NCI-H82 treated with DMSO at 0.1 percent for 48 hours (cell line): Measurements from ENCODE around the gene SIAH1.
"Not testable (repeated sequence)": the region's sequence is repeated elsewhere in the genome, so short reads cannot be mapped to it uniquely, and the experiment has no call there.

Experiments used
- DNase-seq: peaks from one replicate; lab custom pipeline; 2025; ENCODE audit not compliant: unreplicated experiment; lab: John Stamatoyannopoulos, UW

The SIAH1 gene, protein sequence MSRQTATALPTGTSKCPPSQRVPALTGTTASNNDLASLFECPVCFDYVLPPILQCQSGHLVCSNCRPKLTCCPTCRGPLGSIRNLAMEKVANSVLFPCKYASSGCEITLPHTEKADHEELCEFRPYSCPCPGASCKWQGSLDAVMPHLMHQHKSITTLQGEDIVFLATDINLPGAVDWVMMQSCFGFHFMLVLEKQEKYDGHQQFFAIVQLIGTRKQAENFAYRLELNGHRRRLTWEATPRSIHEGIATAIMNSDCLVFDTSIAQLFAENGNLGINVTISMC

DNA sequence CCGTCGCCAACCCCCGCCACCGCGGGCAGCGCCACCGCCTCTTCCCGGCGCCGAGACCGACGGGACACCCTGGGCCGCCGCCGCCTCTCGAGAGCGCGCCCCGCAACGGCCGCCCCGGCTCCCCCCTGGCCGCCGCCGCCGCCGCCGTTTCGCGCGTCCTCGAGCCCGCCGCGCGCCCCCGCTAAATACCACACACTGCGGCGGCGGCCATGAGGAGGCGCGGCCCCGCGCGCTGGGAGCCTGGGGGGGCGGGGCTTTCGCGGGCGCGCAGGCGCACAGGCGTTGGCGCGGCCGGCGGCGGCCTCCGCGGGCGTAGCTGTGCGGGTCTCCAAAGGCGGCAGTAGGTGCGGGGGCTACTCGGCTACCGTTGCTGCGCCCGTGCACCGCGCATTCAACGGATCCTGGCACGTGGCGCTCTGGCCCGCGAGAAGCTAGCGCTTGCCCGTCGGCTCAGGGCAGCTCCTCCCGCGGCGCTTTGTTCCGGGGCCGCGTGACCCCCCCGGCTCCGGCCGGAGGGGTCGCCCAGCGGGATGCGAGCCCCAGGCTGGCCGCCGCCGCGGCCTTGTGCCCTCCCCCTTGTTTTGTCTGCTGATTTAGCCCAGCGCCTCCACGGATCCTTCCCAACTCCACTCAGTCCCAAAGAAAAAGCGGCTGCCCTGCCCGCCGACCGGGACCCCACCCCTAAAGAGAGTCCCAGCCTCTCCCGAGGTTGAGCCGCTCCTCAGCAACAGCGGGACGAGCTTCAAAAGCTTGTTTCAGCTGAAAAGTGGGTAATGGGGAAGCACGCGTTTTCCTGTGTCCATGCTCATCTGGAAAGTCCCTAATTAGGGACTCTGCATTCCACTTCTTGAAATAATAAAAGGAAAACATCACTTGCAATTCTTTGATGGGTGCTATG lies at the start of gene SIAH1:
SIAH1 (minus strand) TSS at position 161 of the 898 bp plus-strand sequence. CDS start 22,985 bp downstream, outside the sequence.
- peak; percentile 15 for DNase-seq

DNA sequence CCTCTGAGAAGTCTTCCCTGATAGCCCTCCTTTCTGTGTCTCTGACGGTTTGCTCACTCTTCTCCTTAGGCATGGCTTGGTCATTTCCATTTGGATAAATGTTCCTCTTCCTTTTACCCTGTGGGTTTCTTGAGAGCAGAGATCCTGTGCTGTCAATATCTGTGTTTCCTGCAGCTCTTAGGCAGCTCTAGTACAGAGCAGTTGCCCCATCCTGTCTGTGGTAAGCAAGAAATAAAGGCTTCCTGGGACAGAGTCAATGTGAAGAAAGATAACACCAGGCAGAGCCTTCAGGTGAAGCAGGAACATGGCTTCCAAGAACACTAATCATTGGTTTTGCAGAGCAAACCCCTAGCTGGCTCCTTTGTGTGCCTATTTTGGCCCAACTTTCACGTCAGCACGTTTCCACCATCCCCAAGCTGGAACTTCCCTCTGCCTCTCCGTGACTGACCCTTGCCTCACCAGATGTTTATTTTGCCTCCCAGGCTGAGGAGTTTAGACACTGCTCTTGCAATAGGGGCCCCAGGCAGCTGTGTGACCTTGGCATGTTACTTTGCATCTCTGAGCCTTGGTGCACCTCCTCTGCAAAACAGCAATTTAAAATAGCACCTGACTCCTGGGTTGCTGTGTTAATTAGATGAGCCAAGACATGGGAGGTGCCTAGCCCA lies 49.6 kb upstream of the SIAH1 start:
- no peak for DNase-seq

DNA sequence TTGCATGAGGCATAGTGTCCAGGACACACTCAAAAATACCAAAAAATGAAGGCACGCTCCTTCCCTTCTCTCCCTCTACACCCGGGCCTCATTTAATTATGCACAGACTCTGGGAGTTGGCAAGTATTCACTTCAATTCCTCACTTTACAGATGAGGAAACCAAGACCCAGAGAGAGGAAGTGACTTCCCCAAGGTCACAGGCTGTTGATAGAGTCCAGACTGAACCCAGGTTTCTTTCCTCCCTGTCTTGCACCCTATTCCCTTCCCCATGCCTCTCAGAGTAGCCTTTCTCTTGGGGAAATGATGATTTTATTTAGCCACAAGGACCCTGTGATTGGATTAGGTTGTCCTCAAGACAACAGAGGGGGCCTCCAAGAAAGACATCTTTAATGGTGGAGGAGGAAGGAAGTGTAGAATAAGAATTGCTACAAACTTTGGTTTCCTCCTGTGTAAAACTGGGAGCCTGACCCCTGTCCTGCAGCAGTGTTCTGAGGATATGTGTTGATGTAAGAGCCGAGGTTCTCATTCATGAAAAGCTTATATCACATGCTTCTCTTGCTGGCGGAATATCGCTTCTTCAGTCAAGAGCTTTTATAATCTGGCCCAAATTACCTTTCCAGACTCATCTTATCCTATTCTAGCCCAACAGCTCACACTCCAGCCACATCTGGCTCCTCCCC lies 48.8 kb upstream of the SIAH1 start:
- DNase-seq: no peak

DNA sequence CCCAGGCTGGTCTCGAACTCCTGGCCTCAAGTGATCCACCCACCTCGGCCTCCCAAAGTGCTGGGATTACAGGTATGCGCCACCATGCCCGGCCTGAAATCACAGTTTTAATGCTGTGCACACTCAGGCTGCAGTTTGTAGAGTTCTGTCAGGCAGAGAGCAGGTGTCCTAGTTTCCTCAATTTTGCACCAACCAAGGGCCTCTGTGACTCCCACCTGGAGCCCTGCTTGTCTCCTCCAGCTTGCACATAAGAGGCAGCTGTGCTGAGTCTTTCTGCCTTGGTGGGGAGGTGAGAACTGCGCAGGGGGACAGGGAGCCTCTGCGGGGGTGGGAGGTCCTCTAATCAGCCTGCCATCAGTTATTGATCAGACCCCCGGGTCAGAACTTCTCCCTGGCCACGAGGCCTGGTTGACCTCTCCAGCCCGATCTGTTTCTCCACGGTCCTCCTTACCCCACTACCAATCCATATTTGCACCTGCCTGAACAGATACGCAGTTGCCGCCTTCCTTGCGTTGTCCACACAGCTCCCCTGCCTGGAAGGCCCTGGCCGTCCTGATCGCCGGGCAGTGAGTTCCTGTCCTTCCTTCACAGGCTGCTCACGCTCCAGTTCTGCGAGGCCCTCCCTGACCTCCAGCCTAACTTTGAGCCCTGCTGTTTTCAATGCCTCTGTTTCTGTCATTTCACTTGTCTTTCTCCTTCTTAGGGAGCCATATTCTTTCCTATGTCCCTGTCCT lies 48.1 kb upstream of the SIAH1 start:
- DNase-seq: no peak

DNA sequence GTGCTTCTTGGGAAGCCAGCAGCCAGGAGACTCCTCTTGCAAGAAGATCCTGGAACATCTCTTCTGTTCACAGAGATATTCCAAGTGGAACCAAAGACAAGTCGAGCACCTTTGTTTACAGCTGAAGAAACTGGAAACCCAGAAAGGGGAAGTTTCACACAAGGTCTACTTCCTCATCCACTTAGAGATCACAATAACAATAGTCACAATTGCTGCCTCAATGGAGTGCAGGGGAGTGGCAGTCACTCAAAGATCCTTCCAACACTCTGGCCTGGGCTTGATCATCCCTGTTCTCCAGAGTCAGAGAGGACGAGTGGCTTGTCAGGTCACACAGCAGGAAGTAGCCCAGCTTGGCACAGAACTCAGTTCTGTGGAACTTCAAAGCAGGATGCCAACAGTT lies 46.9 kb upstream of the SIAH1 start:
- no peak for DNase-seq

DNA sequence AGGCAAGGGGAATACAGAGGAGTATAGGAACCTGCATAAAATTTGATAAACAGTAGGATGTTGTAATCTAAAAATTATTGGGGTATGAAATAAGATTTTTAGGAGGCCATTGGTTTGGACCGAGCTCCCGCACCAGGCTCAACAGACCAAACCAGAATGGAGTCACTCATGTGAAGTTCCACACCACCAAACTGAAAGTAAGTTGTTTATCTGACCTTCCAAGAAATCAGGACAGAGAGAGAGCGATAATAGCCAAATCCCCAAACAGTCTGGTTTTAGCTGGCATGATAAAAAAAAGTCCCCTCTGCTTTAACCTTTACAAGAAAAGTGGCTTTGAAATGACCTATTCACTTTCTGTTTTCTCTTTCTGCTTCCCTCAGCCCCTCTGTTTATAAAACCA lies 45.7 kb upstream of the SIAH1 start:
- no peak for DNase-seq

DNA sequence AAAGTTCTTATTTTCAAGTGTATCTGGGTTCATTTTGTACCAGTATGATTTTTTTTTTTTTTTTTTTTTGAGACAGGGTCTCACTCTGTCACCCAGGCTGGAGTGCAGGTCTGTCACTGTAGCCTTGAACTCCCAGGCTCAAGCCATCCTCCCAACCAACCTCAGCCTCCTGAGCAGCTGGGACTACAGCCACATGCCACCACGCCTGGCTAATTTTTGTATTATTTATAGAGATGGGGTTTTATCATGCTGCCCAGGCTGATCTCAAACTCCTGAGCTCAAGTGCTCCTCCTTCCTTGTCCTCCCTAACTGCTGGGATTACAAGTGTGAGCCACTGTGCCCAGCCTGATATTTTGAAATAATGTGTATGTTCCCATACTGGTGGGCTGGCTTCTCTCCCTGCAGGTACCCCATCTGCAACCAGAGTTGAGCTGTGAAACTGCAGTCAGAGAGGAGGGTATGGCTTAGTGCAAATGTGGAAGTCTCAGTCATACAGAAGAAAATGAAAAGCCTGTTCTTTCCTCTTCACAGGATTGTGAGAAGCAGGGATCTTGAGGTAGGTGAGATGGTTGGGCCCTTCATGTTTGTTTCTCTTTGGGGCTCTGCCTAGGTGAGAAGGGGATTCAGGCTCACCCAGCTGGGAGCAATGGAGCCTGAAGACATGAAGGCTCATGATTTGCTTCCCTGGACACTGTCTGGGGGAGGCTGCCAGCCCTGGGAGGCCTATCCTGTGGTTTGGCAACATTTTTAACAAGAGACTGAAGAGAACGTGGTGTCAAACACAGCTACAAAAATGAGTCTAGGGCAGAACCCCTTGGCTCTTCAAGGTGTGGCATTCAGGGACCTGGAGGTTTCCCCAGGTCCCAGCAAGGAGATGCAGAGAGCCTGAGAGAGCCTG lies 41.3 kb upstream of the SIAH1 start:
- DNase-seq: no peak

DNA sequence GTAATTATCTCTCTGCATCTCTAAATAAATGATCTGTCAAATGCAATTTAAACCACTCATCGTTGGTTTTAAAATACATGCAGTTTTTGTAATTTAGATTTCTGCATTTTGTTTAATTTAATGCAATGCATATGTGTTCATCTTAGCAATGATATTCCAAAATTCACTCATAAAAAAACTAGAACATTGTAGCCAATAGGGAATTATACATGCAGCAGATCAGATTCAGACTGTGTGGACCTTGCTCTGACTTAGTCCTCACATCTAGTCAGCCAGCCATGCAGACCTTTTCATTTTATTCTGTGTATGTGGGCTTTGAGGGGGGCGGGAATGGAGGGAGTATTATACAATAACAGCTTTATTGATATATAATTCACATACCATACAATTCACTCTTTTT lies 37.3 kb upstream of the SIAH1 start:
- no peak for DNase-seq

DNA sequence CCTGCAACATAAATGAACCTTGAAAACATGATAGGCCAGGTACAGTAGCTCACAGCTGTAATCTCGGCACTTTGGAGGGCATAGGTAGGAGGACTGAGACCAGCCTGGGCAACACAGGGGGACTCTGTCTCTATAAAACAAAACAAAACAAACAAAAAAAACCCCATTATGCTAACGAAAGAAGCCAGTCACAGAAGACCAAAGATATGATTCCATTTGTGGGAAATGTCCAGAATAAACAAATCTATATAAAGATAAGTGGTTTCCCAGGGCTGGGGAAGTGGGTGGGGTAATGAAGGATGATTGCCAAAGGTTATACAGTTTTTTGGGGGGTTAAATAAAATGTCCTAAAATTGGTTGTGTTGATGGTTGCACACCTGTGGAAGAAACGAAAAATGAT lies 36.5 kb upstream of the SIAH1 start:
- no peak for DNase-seq

DNA sequence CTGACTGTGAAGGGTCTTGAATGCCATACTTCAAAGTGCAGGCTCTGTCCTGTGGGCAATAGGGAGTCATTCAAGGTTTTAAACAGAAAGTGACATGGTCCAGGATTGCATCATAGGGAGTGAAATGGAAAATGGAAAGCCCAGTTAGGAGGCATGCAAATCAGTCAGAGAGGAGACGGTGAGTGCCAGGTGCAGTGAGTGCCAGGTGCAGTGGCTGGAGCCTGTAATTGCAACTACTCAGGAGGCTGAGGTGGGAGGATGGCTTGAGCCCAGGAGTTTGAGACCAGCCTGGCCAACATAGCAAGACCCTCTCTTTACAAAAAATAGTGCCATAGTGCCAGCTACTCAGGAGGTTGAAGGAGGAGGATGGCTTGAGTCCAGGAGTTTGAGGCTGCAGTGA lies 35.2 kb upstream of the SIAH1 start:
- no peak for DNase-seq

DNA sequence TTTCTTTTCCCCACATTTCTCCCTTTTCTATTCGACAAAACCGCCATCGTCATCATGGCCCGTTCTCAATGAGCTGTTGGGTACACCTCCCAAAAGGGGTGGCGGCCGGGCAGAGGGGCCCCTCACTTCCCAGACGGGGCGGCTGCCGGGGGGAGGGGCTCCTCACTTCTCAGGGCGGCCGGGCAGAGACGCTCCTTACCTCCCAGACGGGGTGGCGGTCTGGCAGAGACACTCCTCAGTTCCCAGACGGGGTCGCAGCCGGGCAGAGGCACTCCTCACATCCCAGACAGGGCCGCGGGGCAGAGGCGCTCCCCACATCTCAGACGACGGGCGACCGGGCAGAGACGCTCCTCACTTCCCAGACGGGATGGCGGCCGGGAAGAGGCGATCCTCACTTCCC lies 31.4 kb upstream of the SIAH1 start:
- not testable (repeated sequence) for DNase-seq

DNA sequence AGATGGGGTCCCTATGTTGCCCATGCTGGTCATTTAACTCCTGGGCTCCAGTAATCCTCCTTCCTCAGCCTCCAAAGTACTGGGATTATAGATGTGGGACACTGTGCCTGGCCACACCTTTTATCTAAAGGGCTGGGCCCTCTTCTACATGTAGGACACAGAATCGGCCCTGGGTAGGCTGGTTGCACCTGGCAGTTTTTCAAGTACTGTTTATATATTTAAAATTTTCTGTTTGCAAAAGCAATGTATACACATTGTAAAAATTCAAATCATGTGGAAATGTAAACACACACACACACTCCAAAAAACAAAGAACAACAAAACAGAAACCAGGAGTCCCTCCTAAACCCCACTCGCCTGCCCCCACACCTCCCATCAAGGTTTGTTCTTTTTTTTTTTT lies 28.1 kb upstream of the SIAH1 start:
- no peak for DNase-seq

DNA sequence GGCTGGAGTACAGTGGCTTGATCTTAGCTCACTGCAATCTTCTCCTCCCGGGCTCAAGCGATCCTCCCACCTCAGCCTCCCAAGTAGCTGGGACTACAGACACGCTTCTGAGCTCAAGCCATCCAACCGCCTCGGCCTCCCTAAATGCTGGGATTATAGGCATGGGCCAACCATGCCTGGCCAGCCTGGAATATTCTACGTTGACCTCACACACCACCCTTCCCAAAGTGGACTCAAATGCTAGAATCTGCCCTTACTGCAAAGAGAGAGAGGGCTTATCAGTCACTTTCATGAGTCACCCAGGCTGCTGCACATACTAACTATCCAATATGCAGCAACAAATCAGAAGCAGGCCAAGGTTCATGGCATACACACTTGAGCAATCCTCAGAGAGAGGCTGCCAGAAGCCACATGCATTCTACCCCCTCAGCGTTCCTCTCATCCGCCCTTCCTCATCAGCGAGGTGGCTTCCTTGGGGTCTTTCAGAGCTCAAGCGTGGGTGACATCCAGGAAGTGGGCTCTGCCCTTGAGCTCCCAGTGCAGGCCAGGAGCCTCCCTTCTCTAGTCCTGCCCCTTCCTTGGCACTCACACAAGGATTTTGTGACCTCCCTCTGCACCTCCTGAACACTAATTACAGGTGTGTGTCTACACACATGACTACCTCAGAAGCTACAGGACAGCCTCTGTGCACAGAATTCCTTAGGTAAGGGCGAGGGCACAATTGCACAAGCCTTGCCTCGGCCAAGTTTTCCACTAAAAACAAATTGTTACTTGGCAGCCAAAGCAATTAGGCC lies 24.8 kb upstream of the SIAH1 start:
- DNase-seq: no peak

DNA sequence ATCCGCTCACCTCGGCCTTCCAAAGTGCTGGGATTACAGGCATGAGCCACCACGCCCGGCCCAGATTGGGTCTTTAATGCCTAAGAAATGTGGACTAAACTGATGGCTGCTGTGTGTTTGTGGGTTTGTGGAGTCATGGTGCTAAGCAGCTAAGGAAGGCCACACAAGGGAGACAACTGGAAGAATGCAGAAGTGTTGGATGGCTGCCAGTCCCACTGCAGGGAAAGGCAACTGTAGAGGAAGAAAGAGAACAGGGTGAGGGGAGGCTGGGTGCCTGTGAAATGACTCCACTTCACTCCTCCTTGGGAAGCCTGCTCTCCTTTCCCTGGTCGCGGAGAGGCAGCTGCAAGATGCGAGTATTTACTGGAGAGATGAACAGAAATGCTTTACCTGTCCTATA lies 23.5 kb upstream of the SIAH1 start:
- no peak for DNase-seq

DNA sequence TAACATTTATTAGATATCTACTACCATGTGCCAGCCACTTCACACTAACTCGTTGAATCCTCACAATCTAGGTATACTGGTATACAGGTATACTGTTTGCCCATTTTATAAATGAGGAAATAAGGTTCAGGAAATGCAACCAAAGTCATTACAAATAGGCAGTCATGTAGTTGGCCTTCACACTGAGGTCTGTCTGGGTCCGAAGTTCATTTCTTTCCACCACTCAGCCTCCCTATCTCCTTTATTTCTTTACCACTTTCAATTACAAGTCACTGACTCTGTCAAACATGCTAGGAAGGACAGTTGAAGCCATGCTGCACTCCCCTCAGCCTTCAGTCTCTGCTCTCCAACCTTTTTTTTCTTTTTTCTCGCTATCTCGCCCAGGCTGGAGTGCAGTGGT lies 20.7 kb upstream of the SIAH1 start:
- no peak for DNase-seq

DNA sequence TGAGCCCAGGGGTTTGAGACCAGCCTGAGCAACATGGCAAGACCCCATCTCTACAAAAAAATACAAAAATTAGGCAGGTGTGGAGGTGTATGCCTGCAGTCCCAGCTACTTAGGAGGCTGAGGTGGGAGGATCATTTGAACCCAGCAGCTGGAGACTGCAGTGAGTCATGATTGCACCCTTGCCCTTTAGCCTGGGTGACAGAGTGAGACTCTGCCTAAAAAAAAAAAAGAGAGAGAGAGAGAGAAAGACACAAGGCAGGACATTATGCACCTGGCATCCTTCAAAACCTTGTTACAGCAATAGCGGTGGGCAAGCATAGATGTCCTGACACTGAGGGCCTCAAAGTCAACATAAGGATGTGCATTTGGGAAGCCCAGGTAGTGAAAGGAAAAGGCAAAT lies 19.9 kb upstream of the SIAH1 start:
- no peak for DNase-seq

DNA sequence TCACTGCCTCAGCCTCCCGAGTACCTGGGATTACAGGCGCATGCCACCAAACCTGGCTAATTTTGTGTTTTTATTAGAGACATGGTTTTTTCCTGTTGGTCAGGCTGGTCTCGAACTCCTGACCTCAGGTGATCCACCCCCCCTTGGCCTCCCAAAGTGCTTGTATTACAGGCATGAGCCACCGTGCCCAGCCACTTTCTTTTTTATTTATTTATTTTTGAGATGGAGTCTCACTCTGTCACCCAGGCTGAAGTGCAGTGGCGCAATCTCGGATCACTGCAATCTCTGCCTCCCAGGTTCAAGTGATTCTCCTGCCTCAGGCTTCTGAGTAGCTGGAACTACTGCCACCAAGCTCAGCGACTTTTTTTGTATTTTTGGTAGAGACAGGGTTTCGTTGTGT lies 17.3 kb upstream of the SIAH1 start:
- DNase-seq: not testable (repeated sequence)

DNA sequence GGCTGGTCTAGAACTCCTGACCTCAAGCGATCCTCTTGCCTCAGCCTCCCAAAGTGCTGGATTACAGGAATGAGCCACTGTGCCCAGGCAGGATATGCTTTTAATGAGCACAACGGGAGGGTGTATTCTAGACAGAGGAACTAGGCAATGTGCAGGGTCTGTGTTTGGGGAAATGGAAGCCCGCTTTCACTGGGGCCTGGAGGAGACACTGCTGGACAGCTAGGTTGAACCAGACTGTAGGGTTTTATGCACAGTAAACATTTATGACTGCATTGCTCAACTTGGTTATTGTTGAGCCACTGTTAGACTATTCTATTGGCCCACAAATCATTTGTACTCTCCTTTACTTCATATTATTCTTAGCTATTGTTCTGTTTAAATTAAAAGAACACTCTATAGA lies 10.2 kb upstream of the SIAH1 start:
- no peak for DNase-seq

DNA sequence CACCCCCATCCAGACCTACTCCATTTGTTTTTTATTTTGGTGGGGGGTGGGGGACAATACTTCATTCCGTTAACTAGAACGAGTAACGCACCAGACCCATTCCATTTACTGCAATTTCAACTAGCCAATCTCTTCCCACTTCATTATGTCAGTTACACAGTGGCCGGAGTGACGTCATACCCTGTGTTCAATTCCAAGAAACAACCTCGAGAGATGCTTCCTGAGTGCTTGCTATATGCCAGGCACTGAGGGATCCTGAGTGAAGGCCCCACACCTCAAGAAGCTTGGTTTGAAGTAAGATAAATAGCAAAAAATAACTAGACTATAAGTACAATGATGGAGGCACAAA lies 9.1 kb upstream of the SIAH1 start:
- DNase-seq: no peak
